ENCODE measurements around the gene NPR2.

DNA sequence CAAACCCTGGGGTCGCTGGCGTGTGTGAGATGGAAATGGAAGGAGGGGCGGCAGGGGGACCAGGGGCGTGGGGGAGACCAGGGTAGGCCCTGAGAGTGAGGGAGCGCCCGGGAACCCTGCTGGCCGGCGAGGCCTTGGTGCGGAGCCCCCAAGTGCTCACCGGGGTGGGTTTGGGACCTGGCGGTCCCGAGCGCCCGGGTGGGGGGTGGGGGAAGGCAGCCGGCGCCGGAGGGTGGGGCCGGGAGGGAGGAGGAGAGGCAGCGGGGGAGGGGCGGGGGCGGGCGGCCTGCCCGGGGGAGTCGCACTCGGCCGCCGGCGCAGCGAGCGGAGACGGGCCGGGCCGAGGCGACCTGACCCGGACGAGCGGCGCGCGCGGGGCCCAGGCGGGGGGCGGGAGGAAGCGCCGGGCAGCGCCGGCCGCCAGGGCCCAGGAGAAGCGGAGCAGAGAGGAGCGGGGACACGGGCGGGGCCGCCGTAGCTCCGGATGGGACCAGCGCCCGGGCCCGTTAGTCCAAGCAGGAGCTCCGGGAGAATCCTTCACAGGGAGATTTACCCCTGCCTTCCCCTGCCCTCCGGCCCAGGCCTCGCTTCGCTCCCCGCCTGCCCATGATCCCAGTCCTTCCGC lies at the start of gene NPR2:
- TF ChIP-seq, protein P1, sequence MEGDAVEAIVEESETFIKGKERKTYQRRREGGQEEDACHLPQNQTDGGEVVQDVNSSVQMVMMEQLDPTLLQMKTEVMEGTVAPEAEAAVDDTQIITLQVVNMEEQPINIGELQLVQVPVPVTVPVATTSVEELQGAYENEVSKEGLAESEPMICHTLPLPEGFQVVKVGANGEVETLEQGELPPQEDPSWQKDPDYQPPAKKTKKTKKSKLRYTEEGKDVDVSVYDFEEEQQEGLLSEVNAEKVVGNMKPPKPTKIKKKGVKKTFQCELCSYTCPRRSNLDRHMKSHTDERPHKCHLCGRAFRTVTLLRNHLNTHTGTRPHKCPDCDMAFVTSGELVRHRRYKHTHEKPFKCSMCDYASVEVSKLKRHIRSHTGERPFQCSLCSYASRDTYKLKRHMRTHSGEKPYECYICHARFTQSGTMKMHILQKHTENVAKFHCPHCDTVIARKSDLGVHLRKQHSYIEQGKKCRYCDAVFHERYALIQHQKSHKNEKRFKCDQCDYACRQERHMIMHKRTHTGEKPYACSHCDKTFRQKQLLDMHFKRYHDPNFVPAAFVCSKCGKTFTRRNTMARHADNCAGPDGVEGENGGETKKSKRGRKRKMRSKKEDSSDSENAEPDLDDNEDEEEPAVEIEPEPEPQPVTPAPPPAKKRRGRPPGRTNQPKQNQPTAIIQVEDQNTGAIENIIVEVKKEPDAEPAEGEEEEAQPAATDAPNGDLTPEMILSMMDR (conservative IDR thresholded peaks at IDR 0.05; ENCODE audit: low read length) = no peak
- no peak for TF ChIP-seq EZH2phosphoT487 (IDR thresholded peaks at IDR 0.05; ENCODE audit: borderline replicate concordance, low read depth, low read length)
